HepG2 (cell line): Measurements from ENCODE around the gene CSNK1D. TPM values are rescaled to one million over a fixed set of nuclear protein-coding genes. Genes with fewer than 3 reads are reported as not detected.
A peak's percentile ranks its signal among the peaks of the same experiment; 100 is the strongest.

Source experiments
- ARNT ChIP-seq: fragments of 450-650 bp; IDR thresholded peaks from 2 replicates; pipeline ENCODE4 v1.6.1; 2017
- CBX5 ChIP-seq: sonication (generic); formaldehyde crosslinking; IDR thresholded peaks from 2 replicates; pipeline ENCODE4 v1.4.0; 2020; ENCODE audit warnings: missing genetic modification reagents, borderline replicate concordance
- DR1 ChIP-seq: sonication (generic); formaldehyde crosslinking; IDR thresholded peaks from 2 replicates; pipeline ENCODE4 v1.8.0; 2021; ENCODE audit warnings: mild to moderate bottlenecking, missing genetic modification reagents, inconsistent platforms
- FOXJ3 ChIP-seq: sonication (generic); formaldehyde crosslinking; IDR thresholded peaks from 2 replicates; pipeline ENCODE4 v1.4.0; 2020; ENCODE audit warnings: missing genetic modification reagents, mild to moderate bottlenecking, borderline replicate concordance
- GFI1 ChIP-seq: sonication (generic); formaldehyde crosslinking; IDR thresholded peaks from 2 replicates; pipeline ENCODE4 v1.5.0; 2020; ENCODE audit warnings: missing genetic modification reagents, mild to moderate bottlenecking, borderline replicate concordance
- KAT8 ChIP-seq: IDR thresholded peaks from 2 replicates; pipeline ENCODE4 v1.6.1; 2016; ENCODE audit warnings: missing genetic modification reagents, missing compliant biosample characterization
- MEIS2 ChIP-seq: sonication (generic); formaldehyde crosslinking; IDR thresholded peaks from 2 replicates; pipeline ENCODE4 v1.9.0; 2021; ENCODE audit warnings: mild to moderate bottlenecking, missing genetic modification reagents
- ONECUT2 ChIP-seq: sonication (generic); formaldehyde crosslinking; IDR thresholded peaks from 2 replicates; pipeline ENCODE4 v1.4.0; 2020; ENCODE audit warnings: missing genetic modification reagents
- PPARG ChIP-seq: conservative IDR thresholded peaks from 2 replicates; pipeline ENCODE4 v1.6.1; 2016; ENCODE audit warnings: missing biosample characterization, missing genetic modification reagents
- SKI ChIP-seq: fragments of 450-650 bp; IDR thresholded peaks from one replicate; pipeline ENCODE4 v1.6.1; 2018; ENCODE audit warnings: mild to moderate bottlenecking; ENCODE audit not compliant: partially characterized antibody
- SOX5 ChIP-seq: IDR thresholded peaks from 2 replicates; pipeline ENCODE4 v1.6.1; 2016; ENCODE audit warnings: borderline replicate concordance
- ZBTB21 ChIP-seq: sonication (generic); formaldehyde crosslinking; IDR thresholded peaks from 2 replicates; pipeline ENCODE4 v1.4.0; 2020; ENCODE audit warnings: missing genetic modification reagents
- ZNF205 ChIP-seq: IDR thresholded peaks from 2 replicates; pipeline ENCODE4 v1.6.1; 2018; ENCODE audit warnings: missing biosample characterization, missing genetic modification reagents
- polyA plus RNA-seq, 8 experiments: library from polyadenylated mRNA; depleted of rRNA in 3 of 8; stranded (reverse) in 7 of 8; unstranded in 1 of 8; fragments of >200 nt; fragmentation: Illumina TruSeq in 4 of 8; extraction: Trizol in 4 of 8; gene quantifications; 2 replicates each; pipeline versions ENCODE4 v1.2.1 to v1.2.3, GENCODE V29; 2011 to 2016; ENCODE audit warnings: low read depth in 4 of 8, missing spikeins in 1 of 8, mixed read lengths in 1 of 8; ENCODE audit not compliant: insufficient read depth in 1 of 8
- total RNA-seq, 5 experiments: library from RNA; depleted of rRNA; stranded (reverse); fragments of >200 nt; fragmentation: Illumina TruSeq; extraction: Trizol; gene quantifications; 2 replicates each; pipeline ENCODE4 v1.2.3, GENCODE V29; 2016; ENCODE audit warnings: low read depth in 1 of 5
- TF ChIP-seq, protein P1 (sequence below): sonication (generic); formaldehyde crosslinking; IDR thresholded peaks from 2 replicates; pipeline ENCODE4 v1.5.0; 2020; ENCODE audit warnings: mild to moderate bottlenecking, missing genetic modification reagents, moderate library complexity
- TF ChIP-seq, protein P2 (sequence below): IDR thresholded peaks from 2 replicates; pipeline ENCODE4 v1.6.1; 2016; ENCODE audit warnings: control low read depth
- TF ChIP-seq, protein P3 (sequence below): IDR thresholded peaks from 2 replicates; pipeline ENCODE4 v1.6.1; 2018; ENCODE audit warnings: missing genetic modification reagents
- TF ChIP-seq, protein P4 (sequence below): IDR thresholded peaks from 2 replicates; pipeline ENCODE4 v1.6.1; 2012; ENCODE audit warnings: low read length, improper control_type of control experiment
- TF ChIP-seq, protein P5 (sequence below): sonication (generic); formaldehyde crosslinking; IDR thresholded peaks from 2 replicates; pipeline ENCODE4 v1.5.0; 2020; ENCODE audit warnings: missing genetic modification reagents, mild to moderate bottlenecking, borderline replicate concordance
- TF ChIP-seq, protein P6 (sequence below): sonication (generic); IDR thresholded peaks from 2 replicates; pipeline ENCODE4 v1.6.1; 2016; ENCODE audit warnings: low read depth, borderline replicate concordance

CSNK1D gene
- total and polyA plus RNA-seq, 2 of the 13 experiments (the other 11 are each of a cell fraction or from before 2014, with no cell fraction given): 31.5 to 128 TPM

DNA sequence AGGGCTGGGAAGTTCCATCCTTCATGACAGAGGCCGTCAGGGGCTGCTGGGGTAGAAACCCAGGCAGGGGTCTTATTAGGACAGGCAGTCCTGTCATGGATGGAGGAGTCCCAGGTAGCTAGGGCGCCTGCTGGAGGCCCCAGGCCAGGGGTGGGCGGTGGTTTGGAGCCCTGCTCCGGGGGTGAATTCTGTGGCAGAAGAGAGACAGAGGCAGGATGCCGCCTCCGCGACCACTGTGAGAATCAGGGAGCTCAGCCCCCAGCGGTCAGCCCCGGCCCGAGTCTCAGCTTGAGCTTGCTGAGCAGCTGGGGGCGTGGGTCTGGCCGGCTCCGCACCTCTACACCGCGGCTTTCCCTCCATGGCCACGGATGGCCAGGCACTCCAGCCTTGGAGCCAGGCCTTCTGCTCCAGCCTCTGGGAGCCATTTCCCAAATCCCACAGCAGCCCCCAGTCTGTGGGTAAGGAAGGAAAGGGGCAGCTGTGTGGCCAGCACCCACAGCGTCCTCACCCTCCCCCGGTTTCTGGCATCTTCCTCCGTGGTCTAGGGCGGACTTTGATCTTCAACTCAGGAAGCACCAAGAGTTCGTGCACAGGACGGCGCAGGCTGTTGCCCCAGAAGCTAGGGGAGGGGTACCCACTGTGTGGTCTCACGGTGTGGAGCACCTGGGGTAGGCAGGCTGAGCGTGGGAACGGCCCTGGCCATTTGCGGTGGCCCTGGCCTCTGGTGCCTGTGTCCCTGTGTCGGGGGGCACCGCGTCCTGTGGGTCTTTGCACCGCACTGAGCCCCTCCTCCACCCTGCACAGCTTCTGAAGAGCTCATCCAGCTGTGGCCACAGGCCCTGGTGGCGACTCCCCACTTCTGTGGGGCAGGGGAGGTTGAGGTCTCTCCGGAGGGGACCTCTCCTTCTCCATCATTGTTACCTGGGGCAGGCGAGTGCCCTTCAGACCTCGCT lies 29.8 kb upstream of the CSNK1D start (continued):
- TF ChIP-seq, protein P1, sequence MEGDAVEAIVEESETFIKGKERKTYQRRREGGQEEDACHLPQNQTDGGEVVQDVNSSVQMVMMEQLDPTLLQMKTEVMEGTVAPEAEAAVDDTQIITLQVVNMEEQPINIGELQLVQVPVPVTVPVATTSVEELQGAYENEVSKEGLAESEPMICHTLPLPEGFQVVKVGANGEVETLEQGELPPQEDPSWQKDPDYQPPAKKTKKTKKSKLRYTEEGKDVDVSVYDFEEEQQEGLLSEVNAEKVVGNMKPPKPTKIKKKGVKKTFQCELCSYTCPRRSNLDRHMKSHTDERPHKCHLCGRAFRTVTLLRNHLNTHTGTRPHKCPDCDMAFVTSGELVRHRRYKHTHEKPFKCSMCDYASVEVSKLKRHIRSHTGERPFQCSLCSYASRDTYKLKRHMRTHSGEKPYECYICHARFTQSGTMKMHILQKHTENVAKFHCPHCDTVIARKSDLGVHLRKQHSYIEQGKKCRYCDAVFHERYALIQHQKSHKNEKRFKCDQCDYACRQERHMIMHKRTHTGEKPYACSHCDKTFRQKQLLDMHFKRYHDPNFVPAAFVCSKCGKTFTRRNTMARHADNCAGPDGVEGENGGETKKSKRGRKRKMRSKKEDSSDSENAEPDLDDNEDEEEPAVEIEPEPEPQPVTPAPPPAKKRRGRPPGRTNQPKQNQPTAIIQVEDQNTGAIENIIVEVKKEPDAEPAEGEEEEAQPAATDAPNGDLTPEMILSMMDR (CRISPR knock-in tag): no peak
- no peak for TF ChIP-seq PPARG (CRISPR knock-in tag)
- peak; percentile 53; the same call in 1 of the 2 replicates for TF ChIP-seq ZNF205 (CRISPR knock-in tag)
- TF ChIP-seq SKI: no peak
- TF ChIP-seq SOX5 (CRISPR knock-in tag): peak; percentile 31; the same call in 1 of the 2 replicates
- TF ChIP-seq, protein P2, sequence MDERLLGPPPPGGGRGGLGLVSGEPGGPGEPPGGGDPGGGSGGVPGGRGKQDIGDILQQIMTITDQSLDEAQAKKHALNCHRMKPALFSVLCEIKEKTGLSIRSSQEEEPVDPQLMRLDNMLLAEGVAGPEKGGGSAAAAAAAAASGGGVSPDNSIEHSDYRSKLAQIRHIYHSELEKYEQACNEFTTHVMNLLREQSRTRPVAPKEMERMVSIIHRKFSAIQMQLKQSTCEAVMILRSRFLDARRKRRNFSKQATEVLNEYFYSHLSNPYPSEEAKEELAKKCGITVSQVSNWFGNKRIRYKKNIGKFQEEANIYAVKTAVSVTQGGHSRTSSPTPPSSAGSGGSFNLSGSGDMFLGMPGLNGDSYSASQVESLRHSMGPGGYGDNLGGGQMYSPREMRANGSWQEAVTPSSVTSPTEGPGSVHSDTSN (CRISPR knock-in tag): no peak
- no peak for TF ChIP-seq ZBTB21 (CRISPR knock-in tag)
- no peak for TF ChIP-seq GFI1
- TF ChIP-seq, protein P3, sequence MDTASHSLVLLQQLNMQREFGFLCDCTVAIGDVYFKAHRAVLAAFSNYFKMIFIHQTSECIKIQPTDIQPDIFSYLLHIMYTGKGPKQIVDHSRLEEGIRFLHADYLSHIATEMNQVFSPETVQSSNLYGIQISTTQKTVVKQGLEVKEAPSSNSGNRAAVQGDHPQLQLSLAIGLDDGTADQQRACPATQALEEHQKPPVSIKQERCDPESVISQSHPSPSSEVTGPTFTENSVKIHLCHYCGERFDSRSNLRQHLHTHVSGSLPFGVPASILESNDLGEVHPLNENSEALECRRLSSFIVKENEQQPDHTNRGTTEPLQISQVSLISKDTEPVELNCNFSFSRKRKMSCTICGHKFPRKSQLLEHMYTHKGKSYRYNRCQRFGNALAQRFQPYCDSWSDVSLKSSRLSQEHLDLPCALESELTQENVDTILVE: no peak
- peak; percentile 84 for TF ChIP-seq KAT8 (CRISPR knock-in tag)
- TF ChIP-seq, protein P4, sequence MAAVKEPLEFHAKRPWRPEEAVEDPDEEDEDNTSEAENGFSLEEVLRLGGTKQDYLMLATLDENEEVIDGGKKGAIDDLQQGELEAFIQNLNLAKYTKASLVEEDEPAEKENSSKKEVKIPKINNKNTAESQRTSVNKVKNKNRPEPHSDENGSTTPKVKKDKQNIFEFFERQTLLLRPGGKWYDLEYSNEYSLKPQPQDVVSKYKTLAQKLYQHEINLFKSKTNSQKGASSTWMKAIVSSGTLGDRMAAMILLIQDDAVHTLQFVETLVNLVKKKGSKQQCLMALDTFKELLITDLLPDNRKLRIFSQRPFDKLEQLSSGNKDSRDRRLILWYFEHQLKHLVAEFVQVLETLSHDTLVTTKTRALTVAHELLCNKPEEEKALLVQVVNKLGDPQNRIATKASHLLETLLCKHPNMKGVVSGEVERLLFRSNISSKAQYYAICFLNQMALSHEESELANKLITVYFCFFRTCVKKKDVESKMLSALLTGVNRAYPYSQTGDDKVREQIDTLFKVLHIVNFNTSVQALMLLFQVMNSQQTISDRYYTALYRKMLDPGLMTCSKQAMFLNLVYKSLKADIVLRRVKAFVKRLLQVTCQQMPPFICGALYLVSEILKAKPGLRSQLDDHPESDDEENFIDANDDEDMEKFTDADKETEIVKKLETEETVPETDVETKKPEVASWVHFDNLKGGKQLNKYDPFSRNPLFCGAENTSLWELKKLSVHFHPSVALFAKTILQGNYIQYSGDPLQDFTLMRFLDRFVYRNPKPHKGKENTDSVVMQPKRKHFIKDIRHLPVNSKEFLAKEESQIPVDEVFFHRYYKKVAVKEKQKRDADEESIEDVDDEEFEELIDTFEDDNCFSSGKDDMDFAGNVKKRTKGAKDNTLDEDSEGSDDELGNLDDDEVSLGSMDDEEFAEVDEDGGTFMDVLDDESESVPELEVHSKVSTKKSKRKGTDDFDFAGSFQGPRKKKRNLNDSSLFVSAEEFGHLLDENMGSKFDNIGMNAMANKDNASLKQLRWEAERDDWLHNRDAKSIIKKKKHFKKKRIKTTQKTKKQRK: no peak
- TF ChIP-seq DR1: no peak
- TF ChIP-seq, protein P5, sequence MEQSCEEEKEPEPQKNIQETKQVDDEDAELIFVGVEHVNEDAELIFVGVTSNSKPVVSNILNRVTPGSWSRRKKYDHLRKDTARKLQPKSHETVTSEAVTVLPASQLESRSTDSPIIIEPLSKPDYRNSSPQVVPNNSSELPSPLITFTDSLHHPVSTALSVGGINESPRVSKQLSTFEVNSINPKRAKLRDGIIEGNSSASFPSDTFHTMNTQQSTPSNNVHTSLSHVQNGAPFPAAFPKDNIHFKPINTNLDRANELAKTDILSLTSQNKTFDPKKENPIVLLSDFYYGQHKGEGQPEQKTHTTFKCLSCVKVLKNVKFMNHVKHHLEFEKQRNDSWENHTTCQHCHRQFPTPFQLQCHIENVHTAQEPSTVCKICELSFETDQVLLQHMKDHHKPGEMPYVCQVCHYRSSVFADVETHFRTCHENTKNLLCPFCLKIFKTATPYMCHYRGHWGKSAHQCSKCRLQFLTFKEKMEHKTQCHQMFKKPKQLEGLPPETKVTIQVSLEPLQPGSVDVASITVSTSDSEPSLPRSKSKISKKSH (CRISPR knock-in tag): peak; percentile 71; the same call in 1 of the 2 replicates
- no peak for TF ChIP-seq FOXJ3 (CRISPR knock-in tag)
- 0 out of 2 replicates have a peak, but pooled peaks have one; percentile 14 for TF ChIP-seq CBX5 (CRISPR knock-in tag)
- TF ChIP-seq MEIS2 (CRISPR knock-in tag): no peak
- TF ChIP-seq, protein P6, sequence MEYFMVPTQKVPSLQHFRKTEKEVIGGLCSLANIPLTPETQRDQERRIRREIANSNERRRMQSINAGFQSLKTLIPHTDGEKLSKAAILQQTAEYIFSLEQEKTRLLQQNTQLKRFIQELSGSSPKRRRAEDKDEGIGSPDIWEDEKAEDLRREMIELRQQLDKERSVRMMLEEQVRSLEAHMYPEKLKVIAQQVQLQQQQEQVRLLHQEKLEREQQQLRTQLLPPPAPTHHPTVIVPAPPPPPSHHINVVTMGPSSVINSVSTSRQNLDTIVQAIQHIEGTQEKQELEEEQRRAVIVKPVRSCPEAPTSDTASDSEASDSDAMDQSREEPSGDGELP: peak; percentile 40; the same call in 1 of the 2 replicates
- TF ChIP-seq ONECUT2: no peak
- TF ChIP-seq ARNT: no peak
